DMS53 (cell line): ENCODE data around the gene PKP4.

ENCODE experiments used
- DNase-seq: peaks from one replicate; lab custom pipeline; 2025; lab: John Stamatoyannopoulos, UW

PKP4 gene

DNA sequence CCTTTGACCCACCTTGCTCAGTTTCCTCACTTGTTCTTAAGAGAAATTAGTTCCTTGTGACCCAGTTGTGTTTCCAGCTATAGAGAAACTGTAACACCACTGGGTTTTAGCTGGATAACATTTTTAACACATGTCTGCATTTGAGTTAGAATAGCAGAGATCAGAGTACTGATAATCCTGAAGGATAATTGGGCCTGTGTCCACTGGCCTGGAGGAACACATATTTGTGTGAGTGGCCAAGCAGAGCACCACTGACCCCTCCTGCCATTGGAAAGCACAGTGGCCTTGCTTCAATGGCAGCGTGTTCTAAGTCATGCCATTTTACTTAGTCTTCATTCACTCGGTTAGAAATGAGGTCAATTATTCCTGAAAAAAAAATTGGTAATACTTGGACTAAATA lies 42.6 kb downstream of the PKP4 start:
- DNase-seq, result no peak

DNA sequence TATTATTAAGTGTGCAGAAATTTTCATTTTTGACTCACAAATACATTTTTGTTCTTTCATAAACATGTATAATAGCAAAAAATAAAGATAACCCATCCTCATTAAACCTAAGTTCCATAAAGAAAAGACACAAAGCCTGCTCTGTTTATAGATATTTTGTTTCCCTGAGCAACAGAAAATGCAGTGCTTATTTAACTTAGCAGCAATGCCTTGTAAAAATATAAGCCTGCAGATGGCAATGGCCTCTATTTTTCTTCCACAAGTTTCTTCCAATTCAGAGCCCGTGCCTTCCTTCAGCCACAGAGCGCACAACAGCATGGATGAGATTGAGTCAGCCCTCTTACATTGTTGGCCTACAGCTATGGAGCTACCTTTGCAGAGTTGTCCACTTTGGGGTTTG lies 43.6 kb downstream of the PKP4 start:
- DNase-seq, result no peak

DNA sequence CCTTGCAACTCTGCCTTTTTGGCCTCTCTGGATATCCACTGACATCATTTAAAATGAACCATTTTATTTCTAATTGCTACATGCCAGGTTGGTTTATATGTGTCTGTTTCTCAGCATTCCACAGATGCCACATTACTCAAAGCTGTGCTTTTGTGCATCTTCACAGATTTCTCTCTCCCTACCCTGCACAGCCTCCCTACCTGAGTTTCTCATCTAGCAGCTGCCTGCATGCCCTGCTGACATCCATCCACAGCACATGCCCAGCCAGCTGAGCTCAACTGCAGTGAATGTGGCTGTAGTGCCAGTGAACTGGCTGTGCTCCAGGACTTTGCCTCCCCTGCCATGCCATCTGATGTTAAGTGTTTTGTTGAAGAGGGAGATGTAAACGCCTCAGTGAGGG lies 44.5 kb downstream of the PKP4 start:
- peak; percentile 39 for DNase-seq

- DNase-seq, result no peak
These were observed 46.2 kb downstream of the PKP4 start for GRCh38 chr2:158502974-158503373.

DNA sequence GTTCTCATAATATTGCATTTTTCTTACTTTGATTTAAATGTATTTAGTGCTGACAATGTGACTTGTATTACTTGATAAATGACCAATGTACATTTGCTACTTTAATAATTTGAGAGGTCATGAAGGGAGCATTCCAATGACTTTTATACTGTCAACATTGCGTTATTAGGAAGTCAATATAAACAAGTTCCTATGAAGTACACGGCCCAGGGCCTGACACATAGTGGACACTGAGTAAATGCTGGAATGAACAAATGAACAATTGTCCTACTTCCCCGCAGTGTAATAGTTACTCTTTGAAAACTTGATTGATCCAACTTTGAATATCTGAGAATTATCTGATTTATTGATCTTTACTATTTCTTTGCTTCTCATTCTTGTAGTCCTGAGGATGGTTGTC lies 47.3 kb downstream of the PKP4 start:
- no peak for DNase-seq

- DNase-seq, result peak; percentile 35
These were observed 48.7 kb downstream of the PKP4 start for GRCh38 chr2:158505448-158505934.

- DNase-seq, result peak; percentile 53
These were observed 50.4 kb downstream of the PKP4 start for GRCh38 chr2:158507141-158507540.

DNA sequence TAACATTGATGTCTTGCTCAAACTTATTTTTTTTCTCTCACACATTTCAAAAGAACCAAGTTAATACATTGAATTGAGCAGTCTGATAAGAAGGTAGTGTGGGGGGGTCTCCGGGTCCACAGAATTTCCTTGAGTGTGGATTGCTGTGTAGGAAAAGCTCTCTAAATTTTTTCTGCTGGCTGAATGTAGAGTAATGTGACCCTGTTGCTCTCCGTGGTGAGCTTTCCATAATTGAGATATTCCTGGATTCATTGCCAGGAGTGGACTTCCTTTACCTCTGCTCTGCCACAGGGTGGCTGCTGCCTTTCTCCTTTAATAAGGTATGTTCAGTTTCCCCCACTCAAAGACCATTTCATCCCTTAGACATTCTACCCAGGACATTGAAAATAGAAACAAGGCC lies 50.9 kb downstream of the PKP4 start:
- DNase-seq, result peak; percentile 5

GRCh38 chr2:158509928-158510797 lies 53.4 kb downstream of the PKP4 start:
- no peak for DNase-seq

DNA sequence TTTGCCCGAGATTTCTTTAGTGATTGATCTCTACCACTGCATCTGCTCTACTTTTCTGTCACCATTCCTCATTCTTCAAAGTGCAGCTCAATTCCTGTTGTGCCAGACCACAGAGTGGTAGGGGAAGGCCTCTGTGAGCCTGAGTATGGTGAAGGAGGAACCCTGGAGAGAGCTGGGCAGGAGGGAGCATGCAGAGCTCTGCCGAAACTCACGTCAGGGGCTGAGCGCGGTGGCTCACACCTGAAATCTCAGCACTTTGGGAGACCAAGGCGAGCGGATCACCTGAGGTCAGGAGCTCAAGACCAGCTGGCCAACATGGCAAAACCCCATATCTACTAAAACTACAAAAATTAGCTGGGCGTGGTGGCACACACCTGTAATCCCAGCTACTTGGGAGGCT lies 54.1 kb downstream of the PKP4 start:
- DNase-seq, result no peak

- DNase-seq, result no peak
These were observed 55.0 kb downstream of the PKP4 start for GRCh38 chr2:158511706-158512105.

DNA sequence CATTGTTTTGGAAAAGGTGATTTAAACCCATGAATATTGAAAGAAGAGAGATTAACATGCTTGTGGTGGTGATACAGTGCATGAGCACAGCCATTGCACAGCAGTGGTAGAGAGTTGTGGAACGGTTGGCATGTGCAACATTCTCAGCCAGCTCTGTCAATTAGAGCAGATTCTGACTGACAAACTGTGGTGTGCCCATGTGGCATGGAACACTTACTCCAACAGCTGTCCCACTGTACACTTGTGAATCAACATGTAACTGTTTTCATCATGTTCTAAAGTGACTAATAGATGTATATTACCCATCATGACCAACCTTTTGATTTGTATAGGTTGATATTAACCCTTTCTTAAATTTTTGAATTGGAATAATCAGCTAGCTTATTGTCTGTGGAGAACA lies 55.6 kb downstream of the PKP4 start:
- no peak for DNase-seq

DNA sequence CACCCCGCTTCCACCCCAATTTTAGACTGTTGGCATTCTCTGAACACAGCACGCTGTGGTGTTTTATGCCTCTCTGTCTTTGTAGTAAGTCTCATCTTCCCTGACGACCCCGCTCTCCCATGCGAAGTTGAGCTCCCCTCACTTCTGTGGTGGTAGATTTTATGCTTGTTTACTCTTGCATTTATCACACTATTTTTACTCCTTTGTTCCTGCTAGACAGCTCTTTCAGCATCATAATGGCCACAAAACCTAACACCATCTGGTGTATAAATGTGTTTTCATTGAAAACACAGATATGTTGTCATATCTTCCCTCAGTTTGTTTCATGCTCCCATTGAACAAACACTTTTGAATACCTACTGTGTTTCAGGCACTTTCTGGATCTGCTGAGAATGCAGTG lies 57.1 kb downstream of the PKP4 start:
- no peak for DNase-seq

- no peak for DNase-seq
These were observed 61.3 kb downstream of the PKP4 start for GRCh38 chr2:158518084-158518483.

GRCh38 chr2:158519481-158519880 lies 62.7 kb downstream of the PKP4 start:
- DNase-seq, result no peak

DNA sequence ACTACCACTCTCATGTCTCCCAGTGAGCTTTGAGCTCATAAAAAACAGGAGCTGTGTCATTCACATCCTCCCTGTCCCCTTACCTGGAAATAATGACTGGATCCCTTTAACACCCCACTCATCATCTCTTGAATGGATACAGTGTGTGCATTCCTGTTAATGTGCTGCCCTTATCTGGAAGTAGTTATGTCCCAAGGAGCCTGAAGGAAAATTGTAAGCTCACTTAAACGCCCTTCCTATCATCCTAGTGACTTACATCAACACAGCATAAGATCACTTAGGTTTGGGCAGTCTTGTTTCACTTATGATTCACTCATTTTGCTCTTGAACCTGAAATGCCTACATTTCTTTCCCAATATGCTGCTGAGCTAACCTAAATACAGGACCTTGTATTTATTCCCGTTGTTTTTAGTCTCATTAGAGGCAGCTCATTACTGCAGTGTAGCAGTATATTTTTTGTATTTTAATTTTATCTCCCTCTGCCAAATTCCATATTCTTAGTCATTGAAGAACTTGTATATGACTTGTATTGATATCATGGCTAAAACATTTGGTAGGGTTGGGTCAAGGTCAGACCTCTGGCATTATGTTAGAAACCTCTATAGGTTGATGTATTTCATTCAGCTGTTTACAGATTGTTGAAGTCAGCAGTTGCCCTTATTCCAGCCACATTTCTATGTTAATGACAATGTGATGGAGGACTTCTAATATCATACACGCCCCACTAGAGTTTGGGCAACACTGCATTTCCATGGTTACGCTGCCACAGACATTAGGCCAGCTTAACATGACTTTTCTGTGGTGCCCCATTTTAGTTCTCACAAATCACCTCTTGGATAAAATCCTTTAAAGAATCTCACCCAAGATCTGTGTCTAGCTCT lies 72.9 kb downstream of the PKP4 start:
- no peak for DNase-seq

GRCh38 chr2:158530829-158531228 lies 74.1 kb downstream of the PKP4 start:
- DNase-seq, result no peak

- DNase-seq, result no peak
These were observed 76.3 kb downstream of the PKP4 start for GRCh38 chr2:158533009-158533408.

DNA sequence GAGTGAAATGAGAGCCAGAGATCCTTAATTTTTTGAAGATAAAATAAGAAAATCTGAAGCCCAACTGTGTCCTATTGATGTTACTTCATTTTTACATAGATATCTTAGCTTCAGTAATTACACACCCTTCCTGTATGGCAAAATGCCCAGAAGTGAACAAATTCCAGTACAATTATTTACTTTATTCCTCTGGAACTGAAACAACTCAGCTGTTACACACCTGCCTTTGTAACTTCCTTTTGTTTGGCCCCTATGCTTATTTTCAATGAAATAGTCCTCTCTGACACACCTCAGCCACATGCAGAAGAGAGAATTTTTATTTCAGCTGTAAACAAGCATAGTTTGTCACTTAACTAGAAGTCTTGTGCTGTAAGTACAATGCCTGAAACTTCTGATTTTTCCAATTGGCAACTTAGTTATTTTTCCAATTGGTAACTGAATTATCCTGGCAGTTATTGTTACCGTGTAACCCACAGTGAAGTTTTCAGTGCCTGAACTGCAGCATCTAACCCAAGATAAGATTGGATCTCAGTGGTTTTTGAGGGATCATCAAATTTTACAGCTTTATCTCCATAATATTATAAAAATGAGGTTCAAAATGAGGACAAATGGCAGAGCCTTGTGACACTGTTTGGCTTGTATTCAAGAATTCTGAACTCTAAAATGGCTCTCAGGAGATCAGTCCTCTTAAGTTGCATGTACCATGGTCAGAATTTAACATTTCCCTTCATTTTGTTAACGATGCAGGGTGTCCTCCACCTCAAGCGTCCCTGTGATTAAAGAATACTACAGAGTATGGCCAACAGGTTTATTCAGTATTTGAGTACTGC lies 82.6 kb downstream of the PKP4 start:
- peak; percentile 92 for DNase-seq

- DNase-seq, result no peak
These were observed 85.8 kb downstream of the PKP4 start for GRCh38 chr2:158542577-158542976.

- DNase-seq, result no peak
These were observed 87.2 kb downstream of the PKP4 start for GRCh38 chr2:158543957-158544356.

- DNase-seq, result no peak
These were observed 88.2 kb downstream of the PKP4 start for GRCh38 chr2:158544998-158545397.
